ENCODE measurements around the gene CDKN2A. TPM values are rescaled to one million over a fixed set of nuclear protein-coding genes. Genes with fewer than 3 reads are reported as not detected.

The CDKN2A gene
- total and polyA plus RNA-seq, 2 donors (not counting 1 experiment from before 2014, with no cell fraction given), result 6.4 to 11.7 TPM

GRCh38 chr9:21998026-21998425, 3.8 kb upstream of the CDKN2A start:
- Mint-ChIP-seq H3K27me3 (peaks cover 16% of the 10 kb centered on the region), H3K9me3 (ENCODE audit: insufficient read depth) (no peaks in the 10 kb centered on the region), H3K27ac (no peak overlapping the region), H3K4me3 (no peak overlapping the region), H3K4me1 (peaks cover 19% of the 10 kb centered on the region)
- peaks cover 0 to 2% (median under 1%) of the 10 kb centered on the region in 4 experiments for H3K27me3 ChIP-seq (replicated peaks in 1 of 4; ENCODE audit: control extremely low read depth in 1 of 4, control insufficient read depth in 3 of 4, insufficient read depth in 4 of 4, low read length in 3 of 4)
- no peak overlapping the region for H3K9ac ChIP-seq (ENCODE audit: low read length)
- TF ChIP-seq CTCF (IDR thresholded peaks at IDR 0.05) (no peak), EZH2 (IDR thresholded peaks at IDR 0.05; ENCODE audit: borderline replicate concordance, insufficient read depth, low read depth, low read length, poor library complexity, severe bottlenecking) (no peak)
- H3K4me3 ChIP-seq (ENCODE audit: control extremely low read depth in 1 of 5, extremely low read depth in 1 of 5, insufficient read depth in 1 of 5, low read depth in 2 of 5, low read length in 4 of 5), result no peak overlapping the region
- H3K36me3 ChIP-seq (replicated peaks in 1 of 2; ENCODE audit: control extremely low read depth in 1 of 2, control insufficient read depth in 1 of 2, extremely low read depth in 1 of 2, insufficient read depth in 2 of 2, low read length in 1 of 2), result no peaks in the 10 kb centered on the region
- peaks cover 16 to 17% of the 10 kb centered on the region in 2 donors for H3K4me1 ChIP-seq (ENCODE audit: control insufficient read depth in 2 of 2, insufficient read depth in 2 of 2, low read length in 2 of 2)
- no CpG with 5 or more reads among the region's 2 CpGs for WGBS (ENCODE audit: insufficient coverage)
- ChIA-PET CTCF (interaction anchor here (1.0 to 6.8 kb wide), 3 partner anchors 10 to 185 kb away, joined by 3 to 60 read pairs (median 4); partner anchors contain the start of gene CDKN2B), POLR2A (no interaction called here)
- intact Hi-C loops (cut with micrococcal nuclease), result loop anchor here (5.0 to 10.0 kb wide), 4 partner anchors 553 to 1313 kb away; partner anchors contain the start of genes FOCAD, IFNA1 and KLHL9
- H2AFZ ChIP-seq (ENCODE audit: insufficient read depth, low read depth, low read length, poor library complexity, severe bottlenecking), result no peak overlapping the region
- no peak for DNase-seq
- no peak overlapping the region for H3K27ac ChIP-seq (ENCODE audit: low read length in 2 of 2)
- H4K20me1 ChIP-seq (ENCODE audit: control insufficient read depth, insufficient read depth, low read length, poor library complexity, severe bottlenecking), result no peaks in the 10 kb centered on the region
- no peaks in the 10 kb centered on the region for H3K9me3 ChIP-seq (ENCODE audit: control extremely low read depth in 1 of 3, control insufficient read depth in 2 of 3, insufficient read depth in 1 of 3, low read length in 2 of 3)
- H3K79me2 ChIP-seq (ENCODE audit: control insufficient read depth, insufficient read depth, low read length), result peaks cover 8% of the 10 kb centered on the region
- ATAC-seq (ENCODE audit: low read depth), result no peak
- no peak overlapping the region for H3K4me2 ChIP-seq (replicated peaks; ENCODE audit: low read depth, low read length, poor library complexity, severe bottlenecking)

GRCh38 chr9:21997480-21997879, 3.3 kb upstream of the CDKN2A start:
- POLR2A ChIA-PET, result no interaction called here
- no peak overlapping the region for H3K4me2 ChIP-seq (replicated peaks; ENCODE audit: low read depth, low read length, poor library complexity, severe bottlenecking)
- no peak for TF ChIP-seq CTCF (IDR thresholded peaks at IDR 0.05)
- no peak for TF ChIP-seq EZH2 (IDR thresholded peaks at IDR 0.05; ENCODE audit: borderline replicate concordance, insufficient read depth, low read depth, low read length, poor library complexity, severe bottlenecking)
- H3K4me3 ChIP-seq (ENCODE audit: control extremely low read depth in 1 of 5, extremely low read depth in 1 of 5, insufficient read depth in 1 of 5, low read depth in 2 of 5, low read length in 4 of 5), result no peak overlapping the region
- H3K9me3 ChIP-seq (ENCODE audit: control extremely low read depth in 1 of 3, control insufficient read depth in 2 of 3, insufficient read depth in 1 of 3, low read length in 2 of 3), result no peaks in the 10 kb centered on the region
- H3K9ac ChIP-seq (ENCODE audit: low read length), result no peak overlapping the region
- Mint-ChIP-seq H3K27ac (no peak overlapping the region), H3K4me3 (no peak overlapping the region), H3K9me3 (ENCODE audit: insufficient read depth) (no peaks in the 10 kb centered on the region), H3K27me3 (peaks cover 16% of the 10 kb centered on the region), H3K4me1 (peaks cover 19% of the 10 kb centered on the region)
- H3K36me3 ChIP-seq (replicated peaks in 1 of 2; ENCODE audit: control extremely low read depth in 1 of 2, control insufficient read depth in 1 of 2, extremely low read depth in 1 of 2, insufficient read depth in 2 of 2, low read length in 1 of 2), result no peaks in the 10 kb centered on the region
- H3K27ac ChIP-seq (ENCODE audit: low read length in 2 of 2), result no peak overlapping the region
- CTCF ChIA-PET, result interaction anchor here (1.0 to 6.8 kb wide), 3 partner anchors 11 to 184 kb away, joined by 3 to 60 read pairs (median 4); partner anchors contain the start of gene CDKN2B
- no CpG with 5 or more reads among the region's 1 CpG for WGBS (ENCODE audit: insufficient coverage)
- intact Hi-C loops (cut with micrococcal nuclease), result loop anchor here (5.0 to 10.0 kb wide), 4 partner anchors 553 to 1313 kb away; partner anchors contain the start of genes FOCAD, IFNA1 and KLHL9
- ATAC-seq (ENCODE audit: low read depth), result no peak
- peaks cover 17 to 19% of the 10 kb centered on the region in 2 donors for H3K4me1 ChIP-seq (ENCODE audit: control insufficient read depth in 2 of 2, insufficient read depth in 2 of 2, low read length in 2 of 2)
- no peaks in the 10 kb centered on the region for H4K20me1 ChIP-seq (ENCODE audit: control insufficient read depth, insufficient read depth, low read length, poor library complexity, severe bottlenecking)
- DNase-seq, result no peak
- no peak overlapping the region for H2AFZ ChIP-seq (ENCODE audit: insufficient read depth, low read depth, low read length, poor library complexity, severe bottlenecking)
- H3K27me3 ChIP-seq (replicated peaks in 1 of 4; ENCODE audit: control extremely low read depth in 1 of 4, control insufficient read depth in 3 of 4, insufficient read depth in 4 of 4, low read length in 3 of 4), result peaks cover 0 to 2% (median 0%) of the 10 kb centered on the region in 4 experiments
- H3K79me2 ChIP-seq (ENCODE audit: control insufficient read depth, insufficient read depth, low read length), result peaks cover 9% of the 10 kb centered on the region
